HepG2 (cell line): ENCODE data around the gene CAT. TPM values are rescaled to one million over a fixed set of nuclear protein-coding genes. Genes with fewer than 3 reads are reported as not detected.

Source experiments
- EED ChIP-seq: sonication (generic); formaldehyde crosslinking; IDR thresholded peaks from 2 replicates; pipeline ENCODE4 v1.5.0; 2020; ENCODE audit warnings: mild to moderate bottlenecking, missing genetic modification reagents
- JUN ChIP-seq: sonication (generic); formaldehyde crosslinking; IDR thresholded peaks from 2 replicates; pipeline ENCODE4 v1.4.0; 2020; ENCODE audit warnings: mild to moderate bottlenecking, missing genetic modification reagents
- MED13 ChIP-seq: sonication (generic); formaldehyde crosslinking; IDR thresholded peaks from 2 replicates; pipeline ENCODE4 v1.5.0; 2020; ENCODE audit warnings: missing genetic modification reagents
- MTA3 ChIP-seq: sonication (generic); formaldehyde crosslinking; IDR thresholded peaks from 2 replicates; pipeline ENCODE4 v1.4.0; 2020; ENCODE audit warnings: missing genetic modification reagents
- PAF1 ChIP-seq: IDR thresholded peaks from 2 replicates; pipeline ENCODE4 v1.6.1; 2016; ENCODE audit warnings: missing genetic modification reagents, missing compliant biosample characterization
- PHF5A ChIP-seq: IDR thresholded peaks from one replicate; pipeline ENCODE4 v1.6.1; 2018; ENCODE audit warnings: low read depth, missing genetic modification reagents; ENCODE audit not compliant: unreplicated experiment
- PRPF4 ChIP-seq: fragments of 200-400 bp; formaldehyde crosslinking; IDR thresholded peaks from 2 replicates; pipeline ENCODE4 v1.6.1; 2016; ENCODE audit warnings: low read length, low read depth; ENCODE audit not compliant: poor library complexity, severe bottlenecking
- RXRB ChIP-seq: IDR thresholded peaks from 2 replicates; pipeline ENCODE4 v1.6.1; 2016; ENCODE audit warnings: borderline replicate concordance, missing genetic modification reagents, missing compliant biosample characterization
- SP140L ChIP-seq: sonication (generic); formaldehyde crosslinking; IDR thresholded peaks from 2 replicates; pipeline ENCODE4 v1.4.0; 2020; ENCODE audit warnings: missing genetic modification reagents, borderline replicate concordance
- ZBTB8A ChIP-seq: sonication (generic); formaldehyde crosslinking; IDR thresholded peaks from 2 replicates; pipeline ENCODE4 v1.4.0; 2020; ENCODE audit warnings: mild to moderate bottlenecking, low read depth, missing genetic modification reagents, borderline replicate concordance
- ZNF160 ChIP-seq: sonication (generic); formaldehyde crosslinking; IDR thresholded peaks from 2 replicates; pipeline ENCODE4 v1.8.0; 2022; ENCODE audit warnings: mild to moderate bottlenecking, inconsistent platforms, missing genetic modification reagents
- ZNF564 ChIP-seq: sonication (generic); formaldehyde crosslinking; IDR thresholded peaks from 2 replicates; pipeline ENCODE4 v1.8.1; 2023; ENCODE audit warnings: mild to moderate bottlenecking, missing genetic modification reagents
- ZZZ3 ChIP-seq: sonication (generic); formaldehyde crosslinking; IDR thresholded peaks from 2 replicates; pipeline ENCODE4 v1.4.0; 2020; ENCODE audit warnings: missing genetic modification reagents, mild to moderate bottlenecking, borderline replicate concordance
- polyA plus RNA-seq, 8 experiments: library from polyadenylated mRNA; depleted of rRNA in 3 of 8; stranded (reverse) in 7 of 8; unstranded in 1 of 8; fragments of >200 nt; fragmentation: Illumina TruSeq in 4 of 8; extraction: Trizol in 4 of 8; gene quantifications; 2 replicates each; pipeline versions ENCODE4 v1.2.1 to v1.2.3, GENCODE V29; 2011 to 2016; ENCODE audit warnings: low read depth in 4 of 8, missing spikeins in 1 of 8, mixed read lengths in 1 of 8; ENCODE audit not compliant: insufficient read depth in 1 of 8
- total RNA-seq, 5 experiments: library from RNA; depleted of rRNA; stranded (reverse); fragments of >200 nt; fragmentation: Illumina TruSeq; extraction: Trizol; gene quantifications; 2 replicates each; pipeline ENCODE4 v1.2.3, GENCODE V29; 2016; ENCODE audit warnings: low read depth in 1 of 5
- TF ChIP-seq, protein P1 (sequence below): sonication (generic); formaldehyde crosslinking; IDR thresholded peaks from 2 replicates; pipeline ENCODE4 v1.4.0; 2020; ENCODE audit warnings: missing genetic modification reagents, borderline replicate concordance
- TF ChIP-seq, protein P2 (sequence below), 2 experiments: fragments of 450-650 bp in 1 of 2; sonication (generic) in 1 of 2; formaldehyde crosslinking; IDR thresholded peaks; 2 replicates each; pipeline versions ENCODE4 v1.5.0 to v1.8.0; 2020 to 2022; ENCODE audit warnings: mild to moderate bottlenecking in 1 of 2, missing genetic modification reagents in 1 of 2
- TF ChIP-seq, protein P3 (sequence below): IDR thresholded peaks from 2 replicates; pipeline ENCODE4 v1.4.0; 2020; ENCODE audit warnings: mild to moderate bottlenecking, missing genetic modification reagents
- TF ChIP-seq, protein P4 (sequence below): sonication (generic); formaldehyde crosslinking; IDR thresholded peaks from 2 replicates; pipeline ENCODE4 v1.4.0; 2020; ENCODE audit warnings: mild to moderate bottlenecking, missing genetic modification reagents
- TF ChIP-seq, protein P5 (sequence below): sonication (generic); formaldehyde crosslinking; IDR thresholded peaks from 2 replicates; pipeline ENCODE4 v1.4.0; 2020; ENCODE audit warnings: mild to moderate bottlenecking, missing genetic modification reagents

Gene CAT
- total and polyA plus RNA-seq, 2 of the 13 experiments (the other 11 are each of a cell fraction or from before 2014, with no cell fraction given): 107 to 136 TPM

DNA sequence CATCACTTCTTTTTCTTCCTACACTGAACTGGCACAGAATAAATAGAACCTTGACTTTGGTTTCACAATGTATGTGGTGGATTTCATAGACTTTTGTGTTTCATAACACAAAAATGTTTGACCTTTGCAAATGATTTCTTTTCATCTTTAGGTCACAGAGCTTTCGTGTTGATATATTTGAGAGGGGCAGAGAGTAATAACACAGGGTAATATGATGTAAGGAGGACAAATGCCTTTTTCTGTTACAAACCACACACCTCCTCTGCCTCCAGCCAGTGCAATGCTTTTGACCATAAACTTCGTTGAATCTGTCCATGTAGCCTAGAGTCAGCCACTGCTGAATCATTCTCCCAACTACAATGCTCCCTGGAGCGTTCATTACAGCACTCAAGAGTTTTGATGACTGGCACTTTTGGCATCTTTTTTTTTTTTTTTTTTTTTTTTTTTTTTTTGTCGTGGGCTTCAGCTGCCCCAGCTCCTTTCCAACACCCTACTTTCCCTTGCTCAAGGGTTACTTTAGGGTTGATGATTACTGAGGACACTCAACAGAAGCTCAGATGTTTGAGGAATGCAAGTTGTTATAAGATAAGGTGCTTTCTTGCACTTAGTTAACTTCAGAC is 11.4 kb upstream of the CAT start (continued):
- TF ChIP-seq PHF5A (CRISPR knock-in tag): no peak
- TF ChIP-seq, protein P1, sequence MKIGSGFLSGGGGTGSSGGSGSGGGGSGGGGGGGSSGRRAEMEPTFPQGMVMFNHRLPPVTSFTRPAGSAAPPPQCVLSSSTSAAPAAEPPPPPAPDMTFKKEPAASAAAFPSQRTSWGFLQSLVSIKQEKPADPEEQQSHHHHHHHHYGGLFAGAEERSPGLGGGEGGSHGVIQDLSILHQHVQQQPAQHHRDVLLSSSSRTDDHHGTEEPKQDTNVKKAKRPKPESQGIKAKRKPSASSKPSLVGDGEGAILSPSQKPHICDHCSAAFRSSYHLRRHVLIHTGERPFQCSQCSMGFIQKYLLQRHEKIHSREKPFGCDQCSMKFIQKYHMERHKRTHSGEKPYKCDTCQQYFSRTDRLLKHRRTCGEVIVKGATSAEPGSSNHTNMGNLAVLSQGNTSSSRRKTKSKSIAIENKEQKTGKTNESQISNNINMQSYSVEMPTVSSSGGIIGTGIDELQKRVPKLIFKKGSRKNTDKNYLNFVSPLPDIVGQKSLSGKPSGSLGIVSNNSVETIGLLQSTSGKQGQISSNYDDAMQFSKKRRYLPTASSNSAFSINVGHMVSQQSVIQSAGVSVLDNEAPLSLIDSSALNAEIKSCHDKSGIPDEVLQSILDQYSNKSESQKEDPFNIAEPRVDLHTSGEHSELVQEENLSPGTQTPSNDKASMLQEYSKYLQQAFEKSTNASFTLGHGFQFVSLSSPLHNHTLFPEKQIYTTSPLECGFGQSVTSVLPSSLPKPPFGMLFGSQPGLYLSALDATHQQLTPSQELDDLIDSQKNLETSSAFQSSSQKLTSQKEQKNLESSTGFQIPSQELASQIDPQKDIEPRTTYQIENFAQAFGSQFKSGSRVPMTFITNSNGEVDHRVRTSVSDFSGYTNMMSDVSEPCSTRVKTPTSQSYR (CRISPR knock-in tag): peak; percentile 45; the same call in 1 of the 2 replicates
- no peak for TF ChIP-seq MED13 (CRISPR knock-in tag)
- no peak for TF ChIP-seq EED (CRISPR knock-in tag)
- TF ChIP-seq JUN (CRISPR knock-in tag): no peak
- TF ChIP-seq ZBTB8A (CRISPR knock-in tag): no peak
- no peak for TF ChIP-seq MTA3 (CRISPR knock-in tag)
- peak; percentile 97 for TF ChIP-seq RXRB (CRISPR knock-in tag)
- TF ChIP-seq PAF1 (CRISPR knock-in tag): no peak
- TF ChIP-seq, protein P2, sequence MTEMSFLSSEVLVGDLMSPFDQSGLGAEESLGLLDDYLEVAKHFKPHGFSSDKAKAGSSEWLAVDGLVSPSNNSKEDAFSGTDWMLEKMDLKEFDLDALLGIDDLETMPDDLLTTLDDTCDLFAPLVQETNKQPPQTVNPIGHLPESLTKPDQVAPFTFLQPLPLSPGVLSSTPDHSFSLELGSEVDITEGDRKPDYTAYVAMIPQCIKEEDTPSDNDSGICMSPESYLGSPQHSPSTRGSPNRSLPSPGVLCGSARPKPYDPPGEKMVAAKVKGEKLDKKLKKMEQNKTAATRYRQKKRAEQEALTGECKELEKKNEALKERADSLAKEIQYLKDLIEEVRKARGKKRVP (CRISPR knock-in tag; IDR thresholded peaks at IDR 0.05): peak in 1 of 2 experiments; percentile 98; a peak in 2 of 4 replicates
- TF ChIP-seq, protein P3, sequence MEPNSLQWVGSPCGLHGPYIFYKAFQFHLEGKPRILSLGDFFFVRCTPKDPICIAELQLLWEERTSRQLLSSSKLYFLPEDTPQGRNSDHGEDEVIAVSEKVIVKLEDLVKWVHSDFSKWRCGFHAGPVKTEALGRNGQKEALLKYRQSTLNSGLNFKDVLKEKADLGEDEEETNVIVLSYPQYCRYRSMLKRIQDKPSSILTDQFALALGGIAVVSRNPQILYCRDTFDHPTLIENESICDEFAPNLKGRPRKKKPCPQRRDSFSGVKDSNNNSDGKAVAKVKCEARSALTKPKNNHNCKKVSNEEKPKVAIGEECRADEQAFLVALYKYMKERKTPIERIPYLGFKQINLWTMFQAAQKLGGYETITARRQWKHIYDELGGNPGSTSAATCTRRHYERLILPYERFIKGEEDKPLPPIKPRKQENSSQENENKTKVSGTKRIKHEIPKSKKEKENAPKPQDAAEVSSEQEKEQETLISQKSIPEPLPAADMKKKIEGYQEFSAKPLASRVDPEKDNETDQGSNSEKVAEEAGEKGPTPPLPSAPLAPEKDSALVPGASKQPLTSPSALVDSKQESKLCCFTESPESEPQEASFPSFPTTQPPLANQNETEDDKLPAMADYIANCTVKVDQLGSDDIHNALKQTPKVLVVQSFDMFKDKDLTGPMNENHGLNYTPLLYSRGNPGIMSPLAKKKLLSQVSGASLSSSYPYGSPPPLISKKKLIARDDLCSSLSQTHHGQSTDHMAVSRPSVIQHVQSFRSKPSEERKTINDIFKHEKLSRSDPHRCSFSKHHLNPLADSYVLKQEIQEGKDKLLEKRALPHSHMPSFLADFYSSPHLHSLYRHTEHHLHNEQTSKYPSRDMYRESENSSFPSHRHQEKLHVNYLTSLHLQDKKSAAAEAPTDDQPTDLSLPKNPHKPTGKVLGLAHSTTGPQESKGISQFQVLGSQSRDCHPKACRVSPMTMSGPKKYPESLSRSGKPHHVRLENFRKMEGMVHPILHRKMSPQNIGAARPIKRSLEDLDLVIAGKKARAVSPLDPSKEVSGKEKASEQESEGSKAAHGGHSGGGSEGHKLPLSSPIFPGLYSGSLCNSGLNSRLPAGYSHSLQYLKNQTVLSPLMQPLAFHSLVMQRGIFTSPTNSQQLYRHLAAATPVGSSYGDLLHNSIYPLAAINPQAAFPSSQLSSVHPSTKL (CRISPR knock-in tag): peak; percentile 98
- no peak for TF ChIP-seq ZZZ3 (CRISPR knock-in tag)
- no peak for TF ChIP-seq ZNF160 (CRISPR knock-in tag)
- TF ChIP-seq ZNF564 (CRISPR knock-in tag): no peak
- TF ChIP-seq, protein P4, sequence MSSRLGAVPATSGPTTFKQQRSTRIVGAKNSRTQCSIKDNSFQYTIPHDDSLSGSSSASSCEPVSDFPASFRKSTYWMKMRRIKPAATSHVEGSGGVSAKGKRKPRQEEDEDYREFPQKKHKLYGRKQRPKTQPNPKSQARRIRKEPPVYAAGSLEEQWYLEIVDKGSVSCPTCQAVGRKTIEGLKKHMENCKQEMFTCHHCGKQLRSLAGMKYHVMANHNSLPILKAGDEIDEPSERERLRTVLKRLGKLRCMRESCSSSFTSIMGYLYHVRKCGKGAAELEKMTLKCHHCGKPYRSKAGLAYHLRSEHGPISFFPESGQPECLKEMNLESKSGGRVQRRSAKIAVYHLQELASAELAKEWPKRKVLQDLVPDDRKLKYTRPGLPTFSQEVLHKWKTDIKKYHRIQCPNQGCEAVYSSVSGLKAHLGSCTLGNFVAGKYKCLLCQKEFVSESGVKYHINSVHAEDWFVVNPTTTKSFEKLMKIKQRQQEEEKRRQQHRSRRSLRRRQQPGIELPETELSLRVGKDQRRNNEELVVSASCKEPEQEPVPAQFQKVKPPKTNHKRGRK (CRISPR knock-in tag): no peak
- TF ChIP-seq, protein P5, sequence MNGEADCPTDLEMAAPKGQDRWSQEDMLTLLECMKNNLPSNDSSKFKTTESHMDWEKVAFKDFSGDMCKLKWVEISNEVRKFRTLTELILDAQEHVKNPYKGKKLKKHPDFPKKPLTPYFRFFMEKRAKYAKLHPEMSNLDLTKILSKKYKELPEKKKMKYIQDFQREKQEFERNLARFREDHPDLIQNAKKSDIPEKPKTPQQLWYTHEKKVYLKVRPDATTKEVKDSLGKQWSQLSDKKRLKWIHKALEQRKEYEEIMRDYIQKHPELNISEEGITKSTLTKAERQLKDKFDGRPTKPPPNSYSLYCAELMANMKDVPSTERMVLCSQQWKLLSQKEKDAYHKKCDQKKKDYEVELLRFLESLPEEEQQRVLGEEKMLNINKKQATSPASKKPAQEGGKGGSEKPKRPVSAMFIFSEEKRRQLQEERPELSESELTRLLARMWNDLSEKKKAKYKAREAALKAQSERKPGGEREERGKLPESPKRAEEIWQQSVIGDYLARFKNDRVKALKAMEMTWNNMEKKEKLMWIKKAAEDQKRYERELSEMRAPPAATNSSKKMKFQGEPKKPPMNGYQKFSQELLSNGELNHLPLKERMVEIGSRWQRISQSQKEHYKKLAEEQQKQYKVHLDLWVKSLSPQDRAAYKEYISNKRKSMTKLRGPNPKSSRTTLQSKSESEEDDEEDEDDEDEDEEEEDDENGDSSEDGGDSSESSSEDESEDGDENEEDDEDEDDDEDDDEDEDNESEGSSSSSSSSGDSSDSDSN (CRISPR knock-in tag): no peak
- no peak for TF ChIP-seq PRPF4
- TF ChIP-seq SP140L (CRISPR knock-in tag): no peak
